SH-SY5Y (cell line): Measurements from ENCODE around the gene PREP.

Experiments used
- GATA2 ChIP-seq: IDR thresholded peaks from 2 replicates; pipeline ENCODE4 v1.6.1; 2011; ENCODE audit warnings: mild to moderate bottlenecking, low read depth, low read length
- GATA3 ChIP-seq: IDR thresholded peaks from 2 replicates; pipeline ENCODE4 v1.6.1; 2011; ENCODE audit warnings: low read depth, mild to moderate bottlenecking, low read length, moderate library complexity

The PREP gene

DNA sequence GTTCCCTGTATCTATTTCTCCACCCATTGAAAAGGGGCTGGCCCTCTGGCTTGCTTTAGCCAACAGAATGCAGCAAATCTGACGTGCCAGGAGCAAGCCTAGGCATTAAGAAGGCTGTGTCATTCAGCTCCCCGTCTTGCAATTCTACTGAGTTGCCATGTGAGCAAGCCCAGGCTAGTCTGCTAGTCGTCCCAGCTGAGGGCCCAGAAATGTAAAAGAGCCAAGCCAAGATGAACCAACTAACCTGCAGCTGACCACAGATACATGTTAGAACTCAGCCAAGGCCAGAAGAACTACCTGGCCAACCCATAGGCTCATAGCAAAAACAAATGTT, 30.1 kb downstream of the PREP start:
- TF ChIP-seq GATA2, result no peak
- no peak for TF ChIP-seq GATA3

DNA sequence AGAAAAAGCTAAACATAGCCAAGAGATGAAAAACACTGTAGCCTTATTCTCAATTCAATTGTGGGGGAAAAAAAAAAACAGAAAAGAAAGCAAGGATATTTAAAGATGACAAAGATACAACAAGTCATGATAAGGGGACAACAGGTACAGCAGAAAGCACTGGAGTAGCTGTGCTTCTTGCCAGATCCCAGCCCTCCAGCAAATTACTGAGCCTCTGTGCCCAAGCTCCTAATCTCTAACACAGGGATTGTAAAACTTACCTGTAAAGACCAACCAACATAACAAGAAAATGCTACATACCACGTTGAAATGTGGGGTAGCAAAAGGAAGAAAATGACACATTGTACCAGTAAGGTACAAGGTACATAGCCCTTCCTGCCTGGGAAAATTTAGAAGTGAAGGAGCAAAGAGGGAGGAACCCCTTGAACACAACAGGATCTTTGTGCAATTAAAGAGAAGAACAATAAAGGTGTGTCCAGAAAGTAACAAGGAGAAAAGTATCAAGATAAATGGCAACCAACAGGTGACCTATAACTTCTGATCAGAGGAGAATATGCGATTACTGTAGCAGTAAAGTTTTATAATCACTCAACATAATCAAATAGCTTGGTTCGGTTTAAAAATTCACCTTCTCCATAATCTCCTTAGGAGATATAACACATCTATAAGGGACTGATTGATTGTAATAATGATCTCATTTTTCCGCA, 30.6 kb downstream of the PREP start:
- TF ChIP-seq GATA2, result no peak
- TF ChIP-seq GATA3, result no peak

DNA sequence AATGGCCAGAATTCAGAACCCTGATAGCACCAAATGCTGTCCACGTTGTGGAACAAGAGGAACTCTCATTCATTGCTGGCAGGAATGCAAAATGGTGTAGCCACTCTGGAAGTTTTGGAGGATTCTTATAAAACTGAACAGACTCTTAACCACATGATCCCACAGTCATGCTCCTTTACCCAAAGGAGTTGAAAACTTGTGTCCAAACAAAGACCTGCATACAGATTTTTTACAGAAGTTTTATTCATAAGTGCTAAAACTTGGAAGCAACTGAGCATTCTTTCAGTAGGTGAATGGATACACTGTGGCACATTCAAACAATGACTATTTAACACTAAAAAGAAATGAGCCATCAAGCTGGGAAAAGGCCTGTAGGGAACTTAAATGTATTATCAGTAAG, 32.5 kb downstream of the PREP start:
- no peak for TF ChIP-seq GATA3
- no peak for TF ChIP-seq GATA2

DNA sequence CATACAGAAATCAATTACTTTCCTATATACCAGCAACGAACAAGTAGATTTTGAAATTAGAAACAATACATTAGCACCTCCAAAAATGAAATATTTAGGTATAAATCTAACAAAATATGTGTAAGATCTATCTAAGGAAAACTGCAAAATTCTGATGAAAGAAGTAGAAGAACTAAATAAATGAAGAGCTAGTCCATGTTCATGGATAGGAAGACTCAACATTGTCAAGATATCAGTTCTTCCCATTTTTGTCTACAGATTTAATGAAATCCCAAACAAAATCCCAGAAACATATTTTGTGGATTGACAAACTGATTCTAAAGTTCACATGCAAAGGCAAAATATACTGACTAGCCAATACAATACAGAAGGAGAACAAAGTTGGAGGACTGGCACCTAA, 33.7 kb downstream of the PREP start:
- TF ChIP-seq GATA3 (no peak), GATA2 (no peak)

DNA sequence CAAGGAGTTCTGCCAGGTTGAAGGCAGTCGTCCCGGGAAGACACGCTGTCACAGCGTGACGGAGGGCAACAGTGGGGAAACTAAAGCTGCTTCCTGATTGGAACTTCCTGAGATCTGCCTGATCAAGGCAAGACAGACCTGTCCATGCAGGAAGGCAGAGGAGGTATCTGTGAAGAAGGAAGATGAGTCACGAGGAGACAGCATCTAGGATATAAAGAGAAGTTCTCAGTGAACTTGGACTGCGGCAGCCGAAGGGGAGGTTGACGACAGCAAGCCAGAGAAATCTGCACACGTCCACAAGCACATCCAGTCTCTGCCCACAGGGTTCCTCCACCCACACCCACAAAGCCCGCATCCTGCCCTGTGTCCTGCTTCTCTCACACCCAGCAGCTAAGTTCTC, 38.6 kb downstream of the PREP start:
- no peak for TF ChIP-seq GATA3
- no peak for TF ChIP-seq GATA2

DNA sequence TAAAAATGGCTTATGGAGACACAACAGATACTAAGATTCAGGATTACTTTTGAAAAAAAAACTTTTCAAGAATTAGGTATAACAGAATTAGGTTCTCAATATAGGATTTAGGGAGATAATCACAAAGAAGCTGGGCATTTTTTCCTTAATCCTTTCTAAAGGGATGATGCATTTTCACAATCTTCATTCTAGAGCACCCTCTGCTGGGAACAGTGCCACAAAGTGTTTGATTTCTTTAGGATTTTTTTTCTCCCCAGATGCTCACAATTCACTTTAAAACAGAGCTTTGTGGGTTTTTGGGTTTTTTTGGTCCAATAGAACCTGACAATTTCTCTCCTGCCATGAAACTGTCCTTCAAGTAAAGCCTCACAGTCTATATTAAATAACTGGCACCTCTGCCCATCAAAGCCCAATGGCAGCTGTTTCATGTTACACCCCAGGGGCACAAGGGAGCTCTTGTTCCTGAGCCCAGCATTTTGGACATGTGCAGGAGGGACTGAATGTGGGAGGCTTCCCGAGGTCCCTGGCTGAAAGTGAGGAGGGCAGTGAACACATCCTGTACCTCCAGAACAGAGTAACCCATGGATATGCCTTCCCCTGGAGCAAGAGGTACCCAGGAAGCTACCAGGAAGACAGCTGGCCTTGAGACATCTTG, 39.7 kb downstream of the PREP start:
- TF ChIP-seq GATA2, result no peak
- TF ChIP-seq GATA3, result no peak

DNA sequence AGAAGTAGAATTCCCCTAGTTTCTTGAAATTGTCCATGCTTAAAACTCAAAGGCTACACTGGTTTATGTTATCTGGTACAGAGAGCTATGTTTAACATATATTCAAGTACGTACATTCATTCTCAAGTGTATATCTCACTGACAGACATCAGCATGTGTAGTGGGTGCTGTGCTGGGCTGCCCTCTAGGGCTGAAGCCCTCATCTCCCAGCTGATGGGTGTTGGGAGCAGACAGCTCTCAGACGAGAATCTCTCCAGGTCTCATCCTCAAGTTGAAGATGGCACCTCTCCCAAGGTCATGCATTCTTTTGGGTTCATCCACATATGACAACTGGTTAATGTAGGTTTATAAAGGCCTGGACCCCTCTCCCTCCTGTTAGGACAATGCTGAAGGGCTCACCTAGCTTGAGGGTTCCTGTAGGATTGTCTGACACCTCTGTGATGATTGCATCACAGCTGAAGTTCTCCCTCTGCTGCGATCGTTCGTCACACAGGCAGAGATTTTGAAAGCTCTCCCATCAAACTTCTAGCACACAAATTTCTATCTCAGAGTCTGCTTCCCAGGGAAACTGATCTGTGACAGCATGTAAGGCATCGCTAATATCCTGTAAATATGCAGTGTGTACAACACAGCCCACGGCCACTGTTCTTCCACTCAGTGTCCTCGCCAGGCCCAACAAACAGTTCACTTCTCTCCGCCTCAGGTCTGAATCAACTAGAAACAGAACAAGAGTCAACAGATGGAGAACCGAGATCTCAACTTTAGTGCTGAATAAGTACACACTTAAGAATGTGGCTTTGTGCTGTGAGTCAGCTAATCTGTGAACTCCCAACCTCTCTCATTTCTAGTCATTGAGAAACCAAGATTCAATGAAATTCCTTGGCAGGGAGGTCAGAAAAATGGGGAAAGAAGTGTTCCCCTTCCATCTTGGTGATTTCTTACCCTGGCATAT, 43.2 kb downstream of the PREP start:
- TF ChIP-seq GATA3, result no peak
- no peak for TF ChIP-seq GATA2

DNA sequence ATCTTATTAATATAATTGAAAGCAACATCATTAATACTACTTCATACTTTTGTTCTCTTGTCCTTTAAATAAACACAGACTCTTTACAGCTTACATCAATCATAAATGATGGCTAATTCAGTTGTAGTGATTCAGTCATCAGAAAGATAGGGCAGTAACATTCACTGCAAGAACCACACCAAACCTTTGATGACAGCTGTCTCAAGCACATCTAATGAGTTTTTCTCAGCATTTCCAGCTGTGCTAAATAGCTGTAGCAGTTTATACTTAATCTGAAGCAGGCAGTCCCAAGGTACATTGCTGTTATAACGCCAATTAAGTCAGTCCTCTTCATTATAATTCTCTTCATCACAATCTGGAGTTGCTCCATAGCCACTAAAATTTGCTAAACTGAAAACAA, 45.7 kb downstream of the PREP start:
- TF ChIP-seq GATA2 (no peak), GATA3 (no peak)

DNA sequence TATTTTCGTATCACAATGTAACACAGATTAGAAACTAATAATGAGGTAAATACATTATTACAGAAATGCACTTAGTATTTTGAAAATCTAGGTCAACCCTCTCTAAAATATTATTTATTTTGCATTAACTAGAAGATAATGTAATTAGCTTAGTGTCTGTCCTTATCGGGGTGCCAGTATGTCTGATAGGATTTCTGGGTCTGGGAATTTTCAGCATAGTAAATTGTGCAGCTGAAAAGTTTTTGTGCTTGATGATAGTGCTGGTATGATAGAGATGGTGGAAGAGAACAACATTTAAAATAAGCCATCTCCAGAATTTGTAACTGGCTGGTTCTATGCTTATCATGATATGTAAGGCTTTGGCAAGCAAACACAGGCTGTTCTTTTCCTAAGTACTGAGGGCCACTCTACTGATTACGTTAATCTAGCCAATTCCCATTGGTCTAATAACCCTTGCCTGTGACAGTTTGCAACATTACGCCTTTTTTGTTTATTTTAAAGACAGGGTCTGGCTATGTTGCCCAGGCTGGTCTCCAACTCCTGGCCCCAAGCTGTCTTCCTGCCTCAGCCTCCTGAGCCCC, 50.8 kb downstream of the PREP start:
- TF ChIP-seq GATA3 (no peak), GATA2 (no peak)

DNA sequence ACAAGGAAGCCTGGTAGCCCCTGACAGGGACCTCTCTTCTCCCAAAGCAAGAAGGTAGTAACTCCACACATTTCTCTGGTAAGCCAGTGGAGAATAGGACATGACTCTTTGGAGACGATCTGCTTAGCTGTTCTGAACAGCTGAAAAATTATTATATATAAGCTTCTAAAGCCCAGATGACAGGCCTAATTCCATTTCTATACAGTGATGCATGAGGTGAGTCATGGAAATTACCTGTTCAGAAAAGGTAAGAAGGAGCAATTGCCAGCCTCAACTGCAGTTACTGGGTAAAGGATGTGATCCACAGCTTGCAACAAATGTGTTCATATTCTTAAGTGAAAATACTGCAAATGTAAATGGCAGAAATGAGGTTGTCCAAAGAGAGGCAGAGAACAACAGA, 54.0 kb downstream of the PREP start:
- TF ChIP-seq GATA3 (no peak), GATA2 (no peak)

DNA sequence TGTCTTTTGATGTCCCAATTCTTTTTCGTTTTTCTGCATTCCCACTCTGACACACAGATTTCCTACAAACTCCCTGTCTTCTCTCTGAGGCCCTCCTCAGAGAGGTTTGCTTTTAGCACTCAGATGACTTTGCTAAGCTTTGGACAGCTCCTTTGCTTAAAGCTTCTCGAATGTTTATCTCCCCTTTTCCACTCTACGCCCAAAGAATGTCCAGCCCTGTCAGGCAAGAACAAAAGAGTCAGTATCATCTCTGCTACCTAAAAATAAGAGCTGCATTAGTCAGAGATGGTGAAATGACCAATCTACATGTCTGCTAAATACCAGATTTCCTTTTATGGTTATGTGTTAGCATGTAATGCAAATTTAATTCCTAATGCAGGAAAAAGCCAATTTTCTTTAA, 56.8 kb downstream of the PREP start:
- TF ChIP-seq GATA3 (no peak), GATA2 (no peak)

DNA sequence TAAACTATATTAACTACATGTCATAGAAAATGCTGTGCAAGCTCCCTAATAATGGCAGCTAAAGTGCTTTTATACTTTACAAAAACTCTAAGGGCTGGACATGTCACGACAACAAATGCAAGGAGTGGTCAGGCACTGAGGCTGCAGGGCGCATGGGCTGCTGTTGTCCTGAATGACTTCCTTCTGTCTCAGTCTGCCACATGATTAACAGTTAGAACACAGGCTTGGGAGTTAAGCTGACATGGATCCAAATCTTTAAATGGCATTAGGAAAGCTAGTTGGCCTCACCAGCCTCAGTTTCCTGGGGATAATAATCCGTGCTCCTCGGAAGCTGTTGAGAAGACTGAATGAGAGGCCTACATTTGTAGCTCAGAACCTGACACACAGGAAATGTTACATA, 57.4 kb downstream of the PREP start:
- no peak for TF ChIP-seq GATA3
- no peak for TF ChIP-seq GATA2

DNA sequence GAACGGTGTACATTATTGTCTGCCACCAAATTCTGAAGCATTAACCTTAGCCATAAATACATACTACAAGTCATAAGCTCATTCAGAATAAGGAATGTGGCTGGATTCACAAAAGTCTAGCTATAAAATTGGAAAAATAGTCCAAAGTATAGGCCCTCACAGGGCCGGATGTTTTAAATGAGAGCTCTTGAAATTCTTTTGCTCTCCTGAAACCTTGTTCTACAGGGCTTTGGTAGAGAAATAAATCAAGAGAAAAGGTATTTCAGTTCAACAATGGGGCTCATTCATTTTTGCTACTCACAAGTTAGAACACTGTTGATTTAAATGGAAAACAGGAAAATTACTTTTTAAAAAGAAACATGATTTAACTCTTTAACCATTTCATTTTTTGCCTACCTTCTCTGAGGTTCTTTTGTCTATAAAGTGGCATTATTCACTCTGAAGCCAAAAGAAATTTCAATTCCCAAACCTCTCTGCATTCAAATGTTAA, 58.0 kb downstream of the PREP start:
- no peak for TF ChIP-seq GATA2
- TF ChIP-seq GATA3, result no peak

DNA sequence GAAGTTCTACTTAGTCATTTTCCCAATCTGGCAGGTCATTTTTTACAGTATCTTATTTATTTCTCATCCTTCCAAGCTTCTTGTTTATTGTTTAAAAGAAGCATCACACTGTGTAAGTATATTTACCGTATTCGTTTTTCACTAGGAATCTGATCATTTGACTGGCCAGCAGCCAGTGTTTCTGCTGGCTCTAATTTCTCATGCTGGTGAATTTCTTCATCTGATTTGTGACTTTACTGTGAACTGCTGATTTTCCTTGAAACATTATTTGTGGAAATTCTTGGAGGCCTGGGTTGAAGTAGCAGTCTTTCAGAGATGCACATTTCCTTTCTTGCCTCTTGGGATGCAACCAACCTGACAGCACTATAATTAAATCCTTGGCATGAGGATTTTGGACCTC, 65.9 kb downstream of the PREP start:
- no peak for TF ChIP-seq GATA3
- TF ChIP-seq GATA2, result no peak

DNA sequence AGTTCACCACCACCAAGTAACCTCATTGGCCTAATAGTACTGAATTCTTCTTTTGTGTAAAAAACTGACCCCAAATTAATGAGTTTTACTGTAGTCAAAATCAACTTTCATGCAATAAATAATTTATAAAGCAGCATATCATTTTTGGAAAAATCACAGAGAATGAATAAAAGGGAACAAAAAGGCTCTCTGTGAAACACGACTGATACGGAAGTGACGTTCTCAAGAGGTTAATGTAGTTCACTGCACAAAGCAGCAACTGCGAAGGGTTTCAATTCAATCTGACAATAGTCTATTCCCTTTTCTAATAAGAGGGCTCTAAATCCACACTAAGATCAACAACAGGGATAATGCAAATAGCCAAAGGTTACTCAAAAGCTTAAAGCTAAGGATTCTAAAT, 70.3 kb downstream of the PREP start:
- TF ChIP-seq GATA3, result no peak
- no peak for TF ChIP-seq GATA2

DNA sequence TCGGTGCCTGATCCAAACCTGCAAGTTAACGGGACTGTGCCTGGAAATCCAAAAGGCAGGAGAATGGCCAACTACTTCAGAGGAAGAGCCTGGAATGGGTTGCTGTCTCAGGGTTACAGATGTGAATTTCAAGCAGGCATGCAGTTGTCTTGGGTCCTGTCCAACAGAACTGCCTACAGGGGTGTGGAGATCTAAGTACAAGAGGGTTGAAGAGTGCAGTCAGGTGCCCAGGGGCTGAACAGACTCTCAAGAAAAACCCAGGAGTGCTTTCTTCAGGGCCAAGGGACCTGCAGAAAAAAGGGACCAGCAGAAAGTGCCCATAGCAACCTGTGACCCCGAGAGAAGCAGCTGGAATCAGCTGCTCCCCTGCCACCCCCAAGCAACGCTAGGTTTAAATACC, 71.0 kb downstream of the PREP start:
- TF ChIP-seq GATA3 (no peak), GATA2 (no peak)

DNA sequence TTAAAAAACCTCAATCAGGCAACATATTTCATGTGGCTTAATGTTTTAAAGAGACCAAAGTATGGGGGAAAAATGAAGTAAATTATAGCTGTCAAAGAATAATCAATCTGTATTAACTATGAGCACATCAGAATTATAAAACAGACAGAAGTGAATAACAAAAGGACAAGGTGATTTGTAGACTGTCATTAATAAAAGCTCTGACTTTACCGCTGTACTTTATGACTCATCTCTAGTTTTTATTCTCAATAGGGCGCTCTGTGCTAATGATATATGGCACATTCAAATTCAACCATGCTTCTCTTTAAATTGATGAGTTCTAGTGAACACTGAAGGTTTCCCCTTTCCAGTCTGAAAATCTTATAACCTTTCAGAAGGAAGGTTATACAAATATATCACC, 72.0 kb downstream of the PREP start:
- TF ChIP-seq GATA3 (no peak), GATA2 (no peak)
